Heart right ventricle (tissue), 16 donors: ENCODE measurements around the gene POLL. TPM values are rescaled to one million over a fixed set of nuclear protein-coding genes. Genes with fewer than 3 reads are reported as not detected.

Experiments
- ATAC-seq, 8 donors: fragments of 200-7000 bp; cut with Tn5 transposase; one replicate each; pipeline ENCODE4 v1.9.1; 2020; ENCODE audit warnings: mild to moderate bottlenecking in 8 of 8, moderate library complexity in 8 of 8, moderate number of reproducible peaks in 1 of 8
- DNase-seq, 2 donors: peaks; one replicate each; pipeline ENCODE4 v3.0.0-alpha.2; 2020
- H3K27ac ChIP-seq, 10 donors: fragments of 200-600 bp; sonication (generic) in 2 of 10; one replicate each; pipeline versions ENCODE4 v1.5.0 to v1.8.0; 2020 to 2022; ENCODE audit warnings: mild to moderate bottlenecking in 3 of 10
- H3K27me3 ChIP-seq, 7 donors: fragments of 200-600 bp; one replicate each; pipeline ENCODE4 v1.8.0; 2021 to 2022; ENCODE audit warnings: mild to moderate bottlenecking in 2 of 7
- H3K36me3 ChIP-seq, 9 donors: fragments of 200-600 bp; sonication (generic) in 1 of 9; one replicate each; pipeline versions ENCODE4 v1.5.0 to v1.8.0; 2020 to 2022; ENCODE audit warnings: mild to moderate bottlenecking in 2 of 9
- H3K4me1 ChIP-seq, 9 donors: fragments of 200-600 bp; sonication (generic) in 1 of 9; one replicate each; pipeline versions ENCODE4 v1.5.0 to v1.8.0; 2020 to 2022; ENCODE audit warnings: mild to moderate bottlenecking in 4 of 9
- H3K4me3 ChIP-seq, 10 donors: fragments of 200-600 bp; sonication (generic) in 2 of 10; one replicate each; pipeline versions ENCODE4 v1.5.0 to v1.8.0; 2020 to 2022; ENCODE audit warnings: mild to moderate bottlenecking in 7 of 10, moderate library complexity in 2 of 10
- H3K9me3 ChIP-seq, 11 donors: fragments of 200-600 bp in 10 of 11; sonication (generic) in 2 of 11; one replicate each; pipeline versions ENCODE4 v1.5.0 to v1.8.0; 2013 to 2022; ENCODE audit warnings: mild to moderate bottlenecking in 2 of 11, control low read depth in 1 of 11, moderate library complexity in 1 of 11
- WGBS, 2 donors: extraction: QIAGEN DNeasy Blood & Tissue Kit; methylation state at CpG; one replicate each; pipeline ENCODE4 v1.1.7; 2013; ENCODE audit warnings: inconsistent platforms in 1 of 2; 5-methylcytosine and 5-hydroxymethylcytosine counted together
- intact Hi-C, 10 donors: fragments of 100-400 bp; cut with DNase I; formaldehyde crosslinking; loops; one replicate each; pipeline versions ENCODE4 v1.11.1 to v1.14.2; 2022
- polyA plus RNA-seq, 2 donors: library from polyadenylated mRNA; stranded (reverse); fragments of 200-250 nt; gene quantifications; one replicate each; pipeline ENCODE4 v1.2.3, GENCODE V29; 2013
- total RNA-seq, 10 donors: library from RNA; stranded (reverse); fragmentation: NEBNext Ultra II Directional in 3 of 10; extraction: Animal tissue kit (Norgen Biotek cat#: 25700) in 3 of 10; gene quantifications; one replicate each; pipeline versions ENCODE4 v1.2.1 to v1.2.4, GENCODE V29; 2021 to 2023
- TF ChIP-seq, protein P1 (sequence below), 9 donors: fragments of 200-600 bp; sonication (generic) in 2 of 9; IDR thresholded peaks; one replicate each; pipeline versions ENCODE4 v1.5.0 to v1.8.0; 2021 to 2022; ENCODE audit warnings: antibody characterized with exemption in 9 of 9, mild to moderate bottlenecking in 5 of 9, moderate library complexity in 1 of 9
- donor health status: Arrhythmogenic right ventricular cardiomyopathy.
- donor health status: ischemic (EF 13 %, LVEDD 7.1; RV severe dilation, severe dysfunction).
- donor health status: healthy with polysubstance abuse.
- donor health status: DM: no; HTN: yes; CAD: no.
- donor health status: DM: no; HTN: no; CAD: no.
- donor health status: ischemic (EF 25% LVEDD 6.9; RV normal size, moderate dysfunction).
- donor health status: ischemic (EF 25% LVEDD 5.7; RV mildly dilated, moderate dysfunction).
- donor health status: healthy.
- donor health status: DM: yes; HTN: yes; CAD: no.
- donor health status: Ischemic cardiomyopathy.
- donor health status: ischemic (EF 35%, LVEDD 5.7; RV mildly dilated, moderate dysfunction).
- donor health status: nonischemic (EF 11% LVEDD 7.7; RV severe dilation, severe dysfunction).
- donor health status: DM: yes; HTN: yes; CAD: no.
- donor health status: PGD.
- donor health status: ischemic (EF 29% LVEDD 5.4; RV normal size, mild dysfunction).
- donor health status: nonischemic (EF 23%, LVEDD 6.1; RV moderate dilation, normal function).

Gene POLL
- total and polyA plus RNA-seq, 12 donors: 13.1 to 27.9 (median 17.1) TPM

- TF ChIP-seq, protein P1, sequence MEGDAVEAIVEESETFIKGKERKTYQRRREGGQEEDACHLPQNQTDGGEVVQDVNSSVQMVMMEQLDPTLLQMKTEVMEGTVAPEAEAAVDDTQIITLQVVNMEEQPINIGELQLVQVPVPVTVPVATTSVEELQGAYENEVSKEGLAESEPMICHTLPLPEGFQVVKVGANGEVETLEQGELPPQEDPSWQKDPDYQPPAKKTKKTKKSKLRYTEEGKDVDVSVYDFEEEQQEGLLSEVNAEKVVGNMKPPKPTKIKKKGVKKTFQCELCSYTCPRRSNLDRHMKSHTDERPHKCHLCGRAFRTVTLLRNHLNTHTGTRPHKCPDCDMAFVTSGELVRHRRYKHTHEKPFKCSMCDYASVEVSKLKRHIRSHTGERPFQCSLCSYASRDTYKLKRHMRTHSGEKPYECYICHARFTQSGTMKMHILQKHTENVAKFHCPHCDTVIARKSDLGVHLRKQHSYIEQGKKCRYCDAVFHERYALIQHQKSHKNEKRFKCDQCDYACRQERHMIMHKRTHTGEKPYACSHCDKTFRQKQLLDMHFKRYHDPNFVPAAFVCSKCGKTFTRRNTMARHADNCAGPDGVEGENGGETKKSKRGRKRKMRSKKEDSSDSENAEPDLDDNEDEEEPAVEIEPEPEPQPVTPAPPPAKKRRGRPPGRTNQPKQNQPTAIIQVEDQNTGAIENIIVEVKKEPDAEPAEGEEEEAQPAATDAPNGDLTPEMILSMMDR (IDR thresholded peaks at IDR 0.05): no peak
- Histone ChIP-seq H3K36me3 (no peaks in the 10 kb centered on the region), H3K27ac (no peak overlapping the region), H3K9me3 (no peaks in the 10 kb centered on the region), H3K4me3 (peak overlapping the region in 2 of 10 donors; percentile 19 to 42), H3K27me3 (peaks cover 7 to 75% (median 55%) of the 10 kb centered on the region in 7 donors), H3K4me1 (peaks cover 8 to 27% (median 21%) of the 10 kb centered on the region in 9 donors)
- intact Hi-C loops: loop anchor here in 8 of 10 donors (5.0 to 10.0 kb wide), 6 partner anchors 261 to 349 kb away; no protein-coding TSS in a partner anchor
- DNase-seq: no peak
- no peak for ATAC-seq
- 59 to 62% methylated on average over 8 of the region's 8 CpGs for WGBS, 2 donors
Observed at GRCh38 chr10:101565936-101566332, 22.1 kb downstream of the POLL start.

DNA sequence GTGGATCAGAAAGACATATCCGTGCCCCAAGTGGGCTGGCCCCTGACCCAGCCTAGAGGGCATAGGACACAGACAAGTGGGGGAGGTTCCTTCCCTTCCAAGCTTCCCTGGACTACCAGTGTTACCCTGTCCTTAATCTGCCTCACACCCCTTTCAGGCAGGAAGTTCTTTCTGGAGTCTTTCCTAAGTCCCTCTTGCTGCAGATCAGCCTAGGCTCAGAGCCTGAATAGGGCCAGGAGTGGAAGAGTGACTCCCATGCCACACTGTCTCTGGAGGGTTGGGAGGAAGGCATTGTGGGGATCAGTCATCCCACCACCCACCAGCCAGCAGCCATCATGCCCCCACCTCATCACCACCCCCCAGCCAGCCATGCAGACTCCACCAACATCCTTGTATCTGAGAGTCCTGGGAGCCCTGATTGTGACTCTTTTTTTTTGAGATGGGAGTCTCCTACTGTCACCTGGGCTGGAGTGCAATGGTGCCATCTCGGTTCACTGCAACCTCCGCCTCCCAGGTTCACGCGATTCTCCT is 22.6 kb downstream of the POLL start:
- intact Hi-C loops: loop anchor here in 8 of 10 donors (5.0 to 10.0 kb wide), 6 partner anchors 261 to 348 kb away; no protein-coding TSS in a partner anchor
- TF ChIP-seq, protein P1 (IDR thresholded peaks at IDR 0.05): no peak
- DNase-seq: no peak
- H3K9me3 ChIP-seq: no peaks in the 10 kb centered on the region
- WGBS, 2 donors: 86 to 87% methylated on average over 5 of the region's 5 CpGs
- H3K27ac ChIP-seq: no peak overlapping the region
- no peak for ATAC-seq
- H3K27me3 ChIP-seq: peaks cover 7 to 75% (median 55%) of the 10 kb centered on the region in 7 donors
- no peaks in the 10 kb centered on the region for H3K36me3 ChIP-seq
- peaks cover 5 to 22% (median 16%) of the 10 kb centered on the region in 9 donors for H3K4me1 ChIP-seq
- no peak overlapping the region for H3K4me3 ChIP-seq

GRCh38 chr10:101564490-101564991 is 23.5 kb downstream of the POLL start:
- no peak overlapping the region for H3K4me3 ChIP-seq
- H3K9me3 ChIP-seq: no peaks in the 10 kb centered on the region
- peaks cover 0 to 14% (median 9%) of the 10 kb centered on the region in 9 donors for H3K4me1 ChIP-seq
- DNase-seq: no peak
- H3K27ac ChIP-seq: no peak overlapping the region
- no peaks in the 10 kb centered on the region for H3K36me3 ChIP-seq
- no peak for ATAC-seq
- peaks cover 2 to 69% (median 50%) of the 10 kb centered on the region in 7 donors for H3K27me3 ChIP-seq
- WGBS, 2 donors: 88 to 91% methylated on average over 15 of the region's 15 CpGs
- intact Hi-C loops: loop anchor here in 8 of 10 donors (10.0 kb wide), 4 partner anchors 260 to 290 kb away; no protein-coding TSS in a partner anchor
- TF ChIP-seq, protein P1 (IDR thresholded peaks at IDR 0.05): no peak

GRCh38 chr10:101563497-101564040 is 24.5 kb downstream of the POLL start:
- Histone ChIP-seq H3K27me3 (peaks cover 0 to 59% (median 40%) of the 10 kb centered on the region in 7 donors), H3K4me1 (peaks cover 0 to 12% (median 8%) of the 10 kb centered on the region in 9 donors), H3K36me3 (no peaks in the 10 kb centered on the region), H3K27ac (no peak overlapping the region), H3K4me3 (no peak overlapping the region), H3K9me3 (no peaks in the 10 kb centered on the region)
- DNase-seq (no peak), ATAC-seq (no peak)
- TF ChIP-seq, protein P1 (IDR thresholded peaks at IDR 0.05): no peak
- 75 to 79% methylated on average over 11 of the region's 11 CpGs for WGBS, 2 donors
- intact Hi-C loops: loop anchor here in 8 of 10 donors (10.0 kb wide), 4 partner anchors 259 to 289 kb away; no protein-coding TSS in a partner anchor
